HepG2 (cell line): ENCODE measurements around the gene SNX27. TPM values are rescaled to one million over a fixed set of nuclear protein-coding genes. Genes with fewer than 3 reads are reported as not detected.

Source experiments
- CHD2 ChIP-seq: IDR thresholded peaks from 2 replicates; pipeline ENCODE4 v1.6.1; 2011; ENCODE audit warnings: low read depth, low read length, improper control_type of control experiment
- FLYWCH1 ChIP-seq: sonication (generic); formaldehyde crosslinking; IDR thresholded peaks from 2 replicates; pipeline ENCODE4 v1.8.1; 2023; ENCODE audit warnings: mild to moderate bottlenecking, missing genetic modification reagents
- IKZF4 ChIP-seq: sonication (generic); formaldehyde crosslinking; IDR thresholded peaks from 2 replicates; pipeline ENCODE4 v1.5.1; 2020; ENCODE audit warnings: borderline replicate concordance, mild to moderate bottlenecking, low read depth, missing genetic modification reagents; ENCODE audit errors: not compliant biosample characterization
- ISL2 ChIP-seq: sonication (generic); formaldehyde crosslinking; IDR thresholded peaks from 2 replicates; pipeline ENCODE4 v1.5.0; 2020; ENCODE audit warnings: missing genetic modification reagents
- KDM5B ChIP-seq: sonication (generic); formaldehyde crosslinking; IDR thresholded peaks from 2 replicates; pipeline ENCODE4 v1.4.0; 2020; ENCODE audit warnings: missing genetic modification reagents, mild to moderate bottlenecking, borderline replicate concordance
- MAFK ChIP-seq, 2 experiments: IDR thresholded peaks in 1 of 2; conservative IDR thresholded peaks in 1 of 2; 2 replicates each; pipeline ENCODE4 v1.6.1; 2011; ENCODE audit warnings: improper control_type of control experiment in 2 of 2, low read length in 2 of 2
- MYNN ChIP-seq: sonication (generic); formaldehyde crosslinking; IDR thresholded peaks from 2 replicates; pipeline ENCODE4 v1.4.0; 2020; ENCODE audit warnings: mild to moderate bottlenecking, low read depth, missing genetic modification reagents
- NFE2 ChIP-seq: sonication (generic); formaldehyde crosslinking; IDR thresholded peaks from 2 replicates; pipeline ENCODE4 v1.4.0; 2020; ENCODE audit warnings: missing genetic modification reagents
- PHF8 ChIP-seq: sonication (generic); formaldehyde crosslinking; IDR thresholded peaks from 2 replicates; pipeline ENCODE4 v1.5.0; 2020; ENCODE audit warnings: missing genetic modification reagents
- POGZ ChIP-seq: sonication (generic); formaldehyde crosslinking; IDR thresholded peaks from 2 replicates; pipeline ENCODE4 v1.4.0; 2020; ENCODE audit warnings: mild to moderate bottlenecking, missing genetic modification reagents
- POLR2AphosphoS5 ChIP-seq: IDR thresholded peaks from 2 replicates; pipeline ENCODE4 v1.6.1; 2012; ENCODE audit warnings: low read depth, low read length
- RAD21 ChIP-seq: fragments of 450-650 bp; formaldehyde crosslinking; IDR thresholded peaks from 2 replicates; pipeline ENCODE4 v1.5.0; 2020; ENCODE audit warnings: mild to moderate bottlenecking
- TBX3 ChIP-seq: fragments of 450-650 bp; IDR thresholded peaks from 2 replicates; pipeline ENCODE4 v1.6.1; 2017; ENCODE audit warnings: antibody characterized with exemption, mild to moderate bottlenecking, inconsistent platforms, borderline replicate concordance
- TCF7 ChIP-seq: sonication (generic); IDR thresholded peaks from 2 replicates; pipeline ENCODE4 v1.6.1; 2016; ENCODE audit warnings: antibody characterized with exemption, low read depth
- XBP1 ChIP-seq: sonication (generic); formaldehyde crosslinking; IDR thresholded peaks from 2 replicates; pipeline ENCODE4 v1.5.0; 2020; ENCODE audit warnings: missing genetic modification reagents
- ZNF292 ChIP-seq: sonication (generic); formaldehyde crosslinking; IDR thresholded peaks from 2 replicates; pipeline ENCODE4 v1.8.1; 2022; ENCODE audit warnings: mild to moderate bottlenecking, low read depth, missing genetic modification reagents, borderline replicate concordance
- ZNF354B ChIP-seq: sonication (generic); formaldehyde crosslinking; IDR thresholded peaks from 2 replicates; pipeline ENCODE4 v1.8.0; 2022; ENCODE audit warnings: mild to moderate bottlenecking, missing genetic modification reagents
- ZNF367 ChIP-seq: sonication (generic); formaldehyde crosslinking; IDR thresholded peaks from 2 replicates; pipeline ENCODE4 v1.4.0; 2020; ENCODE audit warnings: missing genetic modification reagents, borderline replicate concordance
- ZNF446 ChIP-seq: sonication (generic); formaldehyde crosslinking; IDR thresholded peaks from 2 replicates; pipeline ENCODE4 v1.5.0; 2020; ENCODE audit warnings: mild to moderate bottlenecking, missing genetic modification reagents
- ZNF547 ChIP-seq: sonication (generic); formaldehyde crosslinking; IDR thresholded peaks from 2 replicates; pipeline ENCODE4 v1.5.1; 2020; ENCODE audit warnings: mild to moderate bottlenecking, missing genetic modification reagents
- ZNF879 ChIP-seq: sonication (generic); formaldehyde crosslinking; IDR thresholded peaks from 2 replicates; pipeline ENCODE4 v1.8.1; 2023; ENCODE audit warnings: missing genetic modification reagents
- polyA plus RNA-seq, 8 experiments: library from polyadenylated mRNA; depleted of rRNA in 3 of 8; stranded (reverse) in 7 of 8; unstranded in 1 of 8; fragments of >200 nt; fragmentation: Illumina TruSeq in 4 of 8; extraction: Trizol in 4 of 8; gene quantifications; 2 replicates each; pipeline versions ENCODE4 v1.2.1 to v1.2.3, GENCODE V29; 2011 to 2016; ENCODE audit warnings: low read depth in 4 of 8, missing spikeins in 1 of 8, mixed read lengths in 1 of 8; ENCODE audit not compliant: insufficient read depth in 1 of 8
- total RNA-seq, 5 experiments: library from RNA; depleted of rRNA; stranded (reverse); fragments of >200 nt; fragmentation: Illumina TruSeq; extraction: Trizol; gene quantifications; 2 replicates each; pipeline ENCODE4 v1.2.3, GENCODE V29; 2016; ENCODE audit warnings: low read depth in 1 of 5
- TF ChIP-seq, protein P1 (sequence below): sonication (generic); formaldehyde crosslinking; IDR thresholded peaks from 2 replicates; pipeline ENCODE4 v1.4.0; 2020; ENCODE audit warnings: mild to moderate bottlenecking, missing genetic modification reagents
- TF ChIP-seq, protein P2 (sequence below): sonication (generic); formaldehyde crosslinking; IDR thresholded peaks from 2 replicates; pipeline ENCODE4 v1.5.0; 2020; ENCODE audit warnings: mild to moderate bottlenecking, missing genetic modification reagents, moderate library complexity
- TF ChIP-seq, protein P3 (sequence below): fragments of 450-650 bp; IDR thresholded peaks from 2 replicates; pipeline ENCODE4 v1.6.1; 2017
- TF ChIP-seq, protein P4 (sequence below): sonication (generic); formaldehyde crosslinking; IDR thresholded peaks from 2 replicates; pipeline ENCODE4 v1.5.1; 2020; ENCODE audit warnings: missing genetic modification reagents, mild to moderate bottlenecking, borderline replicate concordance

The SNX27 gene
- total and polyA plus RNA-seq, 2 of the 13 experiments (the other 11 are each of a cell fraction or from before 2014, with no cell fraction given), result 14.4 to 17.8 TPM

DNA sequence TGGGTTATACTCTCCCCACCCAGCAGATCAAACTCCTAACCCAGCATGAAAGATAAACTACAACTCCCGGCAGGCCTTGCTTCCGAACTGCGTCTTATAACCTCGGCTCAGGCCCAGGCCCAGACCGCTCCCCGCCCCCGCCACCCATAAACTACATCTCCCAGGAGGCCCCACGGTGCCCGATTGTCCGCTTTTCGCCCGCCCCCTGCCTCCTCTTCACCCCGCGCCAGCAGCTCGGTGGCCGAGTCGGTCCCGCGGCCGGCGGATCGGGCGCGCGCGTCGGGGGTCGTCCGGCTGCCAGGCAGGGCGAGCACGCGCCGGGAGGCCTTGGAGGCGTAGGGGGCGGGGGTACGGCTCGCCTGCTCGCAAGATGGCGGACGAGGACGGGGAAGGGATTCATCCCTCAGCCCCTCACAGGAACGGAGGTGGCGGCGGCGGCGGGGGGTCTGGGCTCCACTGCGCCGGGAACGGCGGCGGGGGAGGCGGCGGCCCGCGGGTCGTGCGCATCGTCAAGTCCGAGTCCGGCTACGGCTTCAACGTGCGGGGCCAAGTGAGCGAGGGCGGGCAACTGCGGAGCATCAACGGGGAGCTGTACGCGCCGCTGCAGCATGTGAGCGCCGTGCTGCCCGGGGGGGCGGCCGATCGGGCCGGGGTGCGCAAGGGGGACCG, at the start of gene SNX27 (continued):
- TF ChIP-seq, protein P1, sequence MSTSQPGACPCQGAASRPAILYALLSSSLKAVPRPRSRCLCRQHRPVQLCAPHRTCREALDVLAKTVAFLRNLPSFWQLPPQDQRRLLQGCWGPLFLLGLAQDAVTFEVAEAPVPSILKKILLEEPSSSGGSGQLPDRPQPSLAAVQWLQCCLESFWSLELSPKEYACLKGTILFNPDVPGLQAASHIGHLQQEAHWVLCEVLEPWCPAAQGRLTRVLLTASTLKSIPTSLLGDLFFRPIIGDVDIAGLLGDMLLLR (CRISPR knock-in tag), result peak; percentile 24; the same call in 1 of the 2 replicates
- TF ChIP-seq, protein P2, sequence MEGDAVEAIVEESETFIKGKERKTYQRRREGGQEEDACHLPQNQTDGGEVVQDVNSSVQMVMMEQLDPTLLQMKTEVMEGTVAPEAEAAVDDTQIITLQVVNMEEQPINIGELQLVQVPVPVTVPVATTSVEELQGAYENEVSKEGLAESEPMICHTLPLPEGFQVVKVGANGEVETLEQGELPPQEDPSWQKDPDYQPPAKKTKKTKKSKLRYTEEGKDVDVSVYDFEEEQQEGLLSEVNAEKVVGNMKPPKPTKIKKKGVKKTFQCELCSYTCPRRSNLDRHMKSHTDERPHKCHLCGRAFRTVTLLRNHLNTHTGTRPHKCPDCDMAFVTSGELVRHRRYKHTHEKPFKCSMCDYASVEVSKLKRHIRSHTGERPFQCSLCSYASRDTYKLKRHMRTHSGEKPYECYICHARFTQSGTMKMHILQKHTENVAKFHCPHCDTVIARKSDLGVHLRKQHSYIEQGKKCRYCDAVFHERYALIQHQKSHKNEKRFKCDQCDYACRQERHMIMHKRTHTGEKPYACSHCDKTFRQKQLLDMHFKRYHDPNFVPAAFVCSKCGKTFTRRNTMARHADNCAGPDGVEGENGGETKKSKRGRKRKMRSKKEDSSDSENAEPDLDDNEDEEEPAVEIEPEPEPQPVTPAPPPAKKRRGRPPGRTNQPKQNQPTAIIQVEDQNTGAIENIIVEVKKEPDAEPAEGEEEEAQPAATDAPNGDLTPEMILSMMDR (CRISPR knock-in tag), result 0 out of 2 replicates have a peak, but pooled peaks have one; percentile 2
- TF ChIP-seq ZNF879 (CRISPR knock-in tag) (0 out of 2 replicates have a peak, but pooled peaks have one; percentile 55), CHD2 (peak; percentile 47; the same call in 1 of the 2 replicates), ZNF547 (CRISPR knock-in tag) (peak; percentile 51; the same call in 1 of the 2 replicates), ZNF292 (CRISPR knock-in tag) (no peak), ZNF354B (CRISPR knock-in tag) (no peak), FLYWCH1 (CRISPR knock-in tag) (no peak), ZNF446 (peak; percentile 87), ISL2 (CRISPR knock-in tag) (no peak), XBP1 (CRISPR knock-in tag) (no peak), MAFK (conservative IDR thresholded peaks at IDR 0.05 in 1 of 2, IDR thresholded peaks at IDR 0.05 in 1 of 2; ENCODE audit: low read length in 2 of 2) (peak in 1 of 2 experiments; percentile 35; a peak in 1 of 4 replicates), POGZ (CRISPR knock-in tag) (no peak; the same call in 1 of the 2 replicates), POLR2AphosphoS5 (peak; percentile 46; the same call in 1 of the 2 replicates), RAD21 (CRISPR knock-in tag) (0 out of 2 replicates have a peak, but pooled peaks have one; percentile 31), ZNF367 (CRISPR knock-in tag) (no peak), KDM5B (CRISPR knock-in tag) (peak; percentile 57; the same call in 1 of the 2 replicates), PHF8 (CRISPR knock-in tag) (peak; percentile 59), TBX3 (no peak), TCF7 (no peak), NFE2 (CRISPR knock-in tag) (no peak), IKZF4 (CRISPR knock-in tag) (no peak), MYNN (CRISPR knock-in tag) (no peak)
- TF ChIP-seq, protein P3, sequence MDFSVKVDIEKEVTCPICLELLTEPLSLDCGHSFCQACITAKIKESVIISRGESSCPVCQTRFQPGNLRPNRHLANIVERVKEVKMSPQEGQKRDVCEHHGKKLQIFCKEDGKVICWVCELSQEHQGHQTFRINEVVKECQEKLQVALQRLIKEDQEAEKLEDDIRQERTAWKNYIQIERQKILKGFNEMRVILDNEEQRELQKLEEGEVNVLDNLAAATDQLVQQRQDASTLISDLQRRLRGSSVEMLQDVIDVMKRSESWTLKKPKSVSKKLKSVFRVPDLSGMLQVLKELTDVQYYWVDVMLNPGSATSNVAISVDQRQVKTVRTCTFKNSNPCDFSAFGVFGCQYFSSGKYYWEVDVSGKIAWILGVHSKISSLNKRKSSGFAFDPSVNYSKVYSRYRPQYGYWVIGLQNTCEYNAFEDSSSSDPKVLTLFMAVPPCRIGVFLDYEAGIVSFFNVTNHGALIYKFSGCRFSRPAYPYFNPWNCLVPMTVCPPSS, result no peak
- TF ChIP-seq, protein P4, sequence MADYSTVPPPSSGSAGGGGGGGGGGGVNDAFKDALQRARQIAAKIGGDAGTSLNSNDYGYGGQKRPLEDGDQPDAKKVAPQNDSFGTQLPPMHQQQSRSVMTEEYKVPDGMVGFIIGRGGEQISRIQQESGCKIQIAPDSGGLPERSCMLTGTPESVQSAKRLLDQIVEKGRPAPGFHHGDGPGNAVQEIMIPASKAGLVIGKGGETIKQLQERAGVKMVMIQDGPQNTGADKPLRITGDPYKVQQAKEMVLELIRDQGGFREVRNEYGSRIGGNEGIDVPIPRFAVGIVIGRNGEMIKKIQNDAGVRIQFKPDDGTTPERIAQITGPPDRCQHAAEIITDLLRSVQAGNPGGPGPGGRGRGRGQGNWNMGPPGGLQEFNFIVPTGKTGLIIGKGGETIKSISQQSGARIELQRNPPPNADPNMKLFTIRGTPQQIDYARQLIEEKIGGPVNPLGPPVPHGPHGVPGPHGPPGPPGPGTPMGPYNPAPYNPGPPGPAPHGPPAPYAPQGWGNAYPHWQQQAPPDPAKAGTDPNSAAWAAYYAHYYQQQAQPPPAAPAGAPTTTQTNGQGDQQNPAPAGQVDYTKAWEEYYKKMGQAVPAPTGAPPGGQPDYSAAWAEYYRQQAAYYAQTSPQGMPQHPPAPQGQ, result no peak
